ENCODE results near the gene MNX1.

Gene MNX1

DNA sequence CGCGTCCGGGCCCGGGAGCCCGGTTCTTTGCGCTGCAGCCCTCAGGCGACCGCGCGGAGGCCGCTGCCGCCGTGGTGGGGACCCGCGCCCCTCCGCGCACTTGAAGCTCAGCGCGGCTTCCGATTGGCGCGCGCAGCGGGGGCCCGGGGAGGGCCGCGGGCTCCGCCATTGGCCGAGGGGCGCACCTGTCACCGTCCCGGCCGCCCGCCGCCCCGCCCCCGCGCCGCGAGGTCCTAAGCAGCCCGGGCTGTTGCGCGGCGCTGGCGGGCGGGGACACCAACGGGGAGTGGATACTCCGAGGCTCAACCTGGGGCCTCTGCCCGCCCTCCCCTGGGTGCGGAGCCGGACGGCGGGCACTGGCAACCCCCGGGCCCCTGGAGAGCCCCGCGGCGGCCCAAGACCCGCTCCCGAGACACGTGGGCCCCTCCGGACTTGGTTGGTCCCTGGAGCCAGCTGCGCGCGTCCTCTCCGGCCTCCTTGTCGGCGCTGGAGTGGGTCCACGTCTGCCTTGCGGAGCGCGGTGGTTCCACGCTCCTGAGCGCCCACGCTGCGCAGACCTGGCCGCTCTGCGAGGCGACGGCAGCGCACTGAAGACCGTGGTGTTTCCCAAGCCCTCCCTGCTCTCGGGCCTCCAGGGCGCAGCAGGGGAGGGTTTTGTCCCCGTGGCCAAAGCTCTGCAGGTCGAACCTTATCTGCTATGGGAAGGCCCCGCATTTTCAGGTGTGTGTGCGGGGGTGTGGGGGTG, at the start of gene MNX1:
Gene MNX1 (minus strand): TSS at position 76 of the 745 bp plus-strand sequence. CDS start 313 bp downstream, outside the sequence.
- DNase-seq = no peak

DNA sequence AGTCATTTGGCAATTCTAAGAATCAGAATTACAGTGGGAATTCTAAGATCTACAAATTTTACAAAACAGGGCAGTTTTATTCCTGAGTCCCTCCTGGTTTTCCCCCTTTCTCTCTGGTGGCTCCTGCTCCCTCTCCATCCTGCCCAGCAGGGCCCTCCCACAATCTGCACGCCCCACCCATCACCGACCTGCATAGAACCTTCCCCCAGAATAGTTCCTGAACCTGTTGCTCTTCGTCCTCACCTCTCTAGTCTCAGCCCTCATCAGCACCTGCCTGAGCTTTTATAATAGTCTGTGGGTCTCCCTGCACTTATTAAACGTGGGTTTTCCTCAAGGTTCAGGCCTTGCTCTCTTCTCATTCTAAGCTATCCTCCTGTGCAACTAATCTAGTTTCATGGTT, 49.1 kb upstream of the MNX1 start:
- DNase-seq = no peak

DNA sequence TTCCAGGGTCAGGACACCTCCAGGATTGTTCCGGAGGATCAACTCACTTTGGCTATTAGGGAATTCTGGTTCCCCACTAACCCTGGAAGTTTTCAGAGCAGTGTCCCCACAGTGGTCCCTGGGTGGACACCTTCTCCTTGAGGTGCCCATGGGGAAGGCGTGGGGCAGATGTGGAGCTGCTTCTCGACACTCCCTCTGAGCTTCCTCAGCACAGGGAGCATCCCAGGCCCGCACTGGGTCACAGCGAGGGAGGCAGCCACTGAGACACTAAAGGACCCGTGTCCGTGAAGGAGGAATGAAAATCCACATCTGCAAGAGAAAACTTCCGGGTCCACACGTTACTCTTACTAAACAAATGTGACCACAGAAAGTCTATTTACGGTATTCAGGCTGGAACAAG, 48.2 kb upstream of the MNX1 start:
- DNase-seq = no peak

DNA sequence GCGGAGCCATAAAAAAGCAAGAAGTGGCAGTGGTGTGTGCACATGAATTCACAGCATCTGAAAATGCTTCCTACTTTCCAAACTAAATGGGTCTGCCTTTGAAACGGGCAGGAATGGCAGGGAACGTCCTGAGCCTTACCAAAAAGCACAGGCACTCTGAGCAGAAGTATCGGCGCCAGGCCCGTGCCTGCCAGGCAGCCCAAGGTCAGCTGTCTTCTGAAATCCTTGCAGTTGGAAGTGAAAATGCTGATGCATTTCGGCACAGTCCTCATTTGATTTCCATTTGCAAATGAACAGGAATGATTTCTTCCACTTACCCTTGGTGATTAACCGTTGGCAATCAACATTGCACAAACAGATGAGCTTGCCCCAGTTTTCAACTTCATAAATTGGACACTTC, 47.6 kb upstream of the MNX1 start:
- no peak for DNase-seq

DNA sequence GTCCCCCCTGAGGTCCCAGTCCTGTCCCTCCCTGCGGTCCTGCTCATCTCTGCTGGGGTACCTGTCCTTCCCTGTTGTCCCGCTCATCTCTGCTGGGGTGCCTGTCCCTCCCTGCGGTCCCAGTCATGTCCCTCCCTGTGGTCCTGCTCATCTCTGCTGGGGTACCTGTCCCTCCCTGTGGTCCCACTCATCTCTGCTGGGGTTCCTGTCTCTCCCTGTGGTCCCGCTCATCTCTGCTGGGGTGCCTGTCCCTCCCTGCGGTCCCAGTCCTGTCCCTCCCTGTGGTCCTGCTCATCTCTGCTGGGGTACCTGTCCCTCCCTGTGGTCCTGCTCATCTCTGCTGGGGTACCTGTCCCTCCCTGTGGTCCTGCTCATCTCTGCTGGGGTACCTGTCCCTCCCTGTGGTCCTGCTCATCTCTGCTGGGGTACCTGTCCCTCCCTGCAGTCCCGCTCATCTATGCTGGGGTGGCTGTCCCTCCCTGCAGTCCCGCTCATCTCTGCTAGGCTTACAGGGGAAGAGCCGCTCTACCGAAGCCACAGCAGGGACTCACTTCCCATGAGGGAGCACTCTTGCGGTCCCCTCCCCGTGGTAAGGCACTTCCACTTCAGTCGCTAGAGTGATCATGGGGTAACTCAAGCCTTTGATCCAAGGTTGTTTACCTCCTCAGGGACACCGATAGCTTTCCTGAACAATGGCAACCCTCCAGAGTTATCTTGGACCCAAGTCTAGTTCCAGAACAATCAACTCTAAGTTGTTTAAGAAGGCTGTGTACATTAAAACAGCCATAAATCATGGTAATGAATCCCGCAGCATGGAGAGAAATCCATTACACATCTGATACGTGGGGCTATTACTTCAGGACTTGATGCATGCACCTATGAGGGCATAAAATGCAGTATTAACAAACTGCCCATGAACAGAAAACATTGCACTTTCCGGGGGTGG, 46.8 kb upstream of the MNX1 start:
- DNase-seq = no peak

DNA sequence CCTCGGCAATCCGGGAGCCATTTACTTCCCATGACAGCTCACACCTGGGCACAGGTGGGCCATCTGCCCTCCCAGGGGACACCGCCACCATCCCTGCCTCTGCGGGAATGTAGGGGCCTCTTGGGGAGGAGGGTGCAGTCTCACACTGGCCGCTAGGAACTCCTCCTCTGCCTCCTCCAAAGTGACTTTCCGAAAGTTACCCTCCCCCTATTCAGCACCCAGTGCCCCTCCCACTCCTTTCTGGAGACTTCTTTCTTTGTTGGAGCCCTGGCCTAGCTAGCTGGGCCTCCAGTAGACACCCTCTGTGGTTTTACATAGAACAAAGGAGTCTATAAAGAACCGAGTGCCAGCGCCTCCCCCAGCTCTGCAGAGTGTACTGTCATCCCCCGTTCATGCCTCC, 45.8 kb upstream of the MNX1 start:
- DNase-seq = no peak

DNA sequence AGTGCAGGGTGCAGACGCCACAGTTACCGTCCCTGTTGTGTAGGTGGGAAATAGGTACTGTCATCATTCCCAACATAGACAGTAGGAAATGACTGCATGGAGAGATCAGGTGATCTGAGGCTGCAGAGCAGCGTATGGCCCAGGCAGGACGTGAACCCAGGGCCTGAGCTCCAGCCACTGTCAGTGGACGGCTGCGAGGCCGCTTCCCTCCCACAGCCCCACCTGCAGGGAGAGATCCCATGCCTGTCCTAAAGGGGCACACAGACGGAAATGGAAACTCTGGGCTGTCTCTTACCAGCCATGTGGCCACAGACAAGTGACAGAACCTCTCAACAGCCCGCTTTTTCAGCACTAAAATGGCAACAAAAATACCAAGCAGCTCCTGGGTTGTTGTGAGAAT, 44.5 kb upstream of the MNX1 start:
- no peak for DNase-seq

DNA sequence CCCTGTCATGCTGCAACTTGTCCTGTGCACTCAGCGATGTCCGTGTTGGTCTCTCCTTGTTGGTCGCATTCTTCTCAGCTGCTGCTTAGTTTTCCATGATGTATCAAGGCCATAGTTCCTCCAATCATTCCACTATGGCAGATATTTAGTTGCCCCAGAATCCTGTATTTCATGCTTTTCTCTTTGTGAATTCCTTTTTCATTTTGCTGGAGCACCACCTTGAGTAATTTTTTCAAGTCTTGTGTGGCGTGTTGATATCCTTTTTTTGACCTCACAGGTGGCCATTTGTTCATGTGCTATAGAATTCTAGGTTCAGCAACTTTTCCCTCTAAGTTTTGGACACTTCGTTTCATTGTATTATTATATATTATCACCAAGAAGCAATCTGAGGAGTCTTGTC, 42.7 kb upstream of the MNX1 start:
- DNase-seq = no peak

DNA sequence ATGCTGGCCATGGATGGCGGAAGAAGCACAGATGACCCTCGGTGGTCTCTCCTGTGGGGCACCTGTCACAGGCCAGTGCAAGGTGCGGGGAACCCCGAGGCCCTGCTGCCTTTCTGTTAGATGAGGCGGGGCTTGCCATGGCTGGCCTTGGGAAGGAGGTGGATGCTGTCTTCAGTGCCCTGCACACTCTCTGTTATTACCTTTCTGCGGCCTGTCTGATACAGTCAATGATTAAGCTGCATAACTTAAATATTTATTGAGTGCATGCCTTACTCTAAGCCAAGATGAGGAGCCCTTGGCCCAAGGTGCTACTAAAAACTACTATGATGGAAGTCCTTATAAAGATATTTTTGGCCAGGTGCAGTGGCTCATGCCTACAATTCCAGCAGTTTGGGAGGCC, 36.7 kb upstream of the MNX1 start:
- DNase-seq = no peak

DNA sequence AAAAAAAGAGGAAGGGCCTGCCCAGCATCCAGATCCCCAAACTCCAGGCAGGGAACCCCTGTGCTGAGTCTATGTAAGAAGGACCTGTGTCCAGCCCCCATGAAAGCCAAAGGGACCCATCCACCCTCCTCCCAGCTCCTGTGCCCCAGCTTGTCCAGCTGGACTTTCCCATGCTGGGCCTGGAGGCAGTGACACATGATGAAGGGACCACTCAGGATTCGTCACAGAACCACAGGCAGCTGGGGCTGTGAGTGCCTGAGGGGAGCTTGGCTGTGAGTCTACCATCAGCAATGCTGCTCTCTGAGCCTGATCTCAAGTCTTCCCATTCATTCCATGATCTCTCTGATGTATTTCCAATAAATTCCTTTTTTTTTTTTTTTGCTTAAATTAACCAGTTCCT, 36.2 kb upstream of the MNX1 start:
- DNase-seq = no peak

DNA sequence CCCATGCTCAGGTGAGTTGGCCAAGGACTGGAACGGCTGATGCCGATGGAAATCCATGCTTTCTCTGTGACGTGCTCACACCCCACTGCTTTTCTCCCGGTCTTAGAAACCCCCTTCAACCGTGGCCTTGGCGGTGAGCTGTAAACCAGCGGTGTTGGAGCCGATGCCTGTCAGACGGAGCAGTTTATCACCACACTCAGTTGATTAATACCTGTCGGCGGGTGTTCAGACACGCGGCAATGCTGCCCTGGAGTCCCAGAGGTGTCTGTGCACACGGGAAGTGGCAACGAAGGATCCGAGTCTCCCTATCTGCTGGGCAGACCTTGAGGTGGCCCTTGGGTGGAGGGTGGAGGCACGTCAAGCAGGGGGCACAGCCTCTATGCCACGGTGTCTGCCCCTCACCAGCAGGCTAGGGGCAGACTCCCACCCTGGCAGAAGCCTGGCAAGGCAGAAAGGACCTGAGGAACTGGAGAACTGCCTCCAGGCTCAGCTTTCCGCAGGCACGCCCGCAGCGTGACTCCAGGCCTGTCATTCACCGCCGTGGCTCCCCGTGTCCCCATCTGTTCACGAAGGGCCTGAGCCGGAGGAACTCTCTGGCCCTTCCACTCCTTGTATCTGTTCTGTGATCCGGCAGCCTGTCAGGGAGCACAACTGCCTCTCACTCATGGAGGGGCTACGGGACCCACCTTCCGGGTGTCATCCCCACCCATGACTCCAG, 34.6 kb upstream of the MNX1 start:
- no peak for DNase-seq

DNA sequence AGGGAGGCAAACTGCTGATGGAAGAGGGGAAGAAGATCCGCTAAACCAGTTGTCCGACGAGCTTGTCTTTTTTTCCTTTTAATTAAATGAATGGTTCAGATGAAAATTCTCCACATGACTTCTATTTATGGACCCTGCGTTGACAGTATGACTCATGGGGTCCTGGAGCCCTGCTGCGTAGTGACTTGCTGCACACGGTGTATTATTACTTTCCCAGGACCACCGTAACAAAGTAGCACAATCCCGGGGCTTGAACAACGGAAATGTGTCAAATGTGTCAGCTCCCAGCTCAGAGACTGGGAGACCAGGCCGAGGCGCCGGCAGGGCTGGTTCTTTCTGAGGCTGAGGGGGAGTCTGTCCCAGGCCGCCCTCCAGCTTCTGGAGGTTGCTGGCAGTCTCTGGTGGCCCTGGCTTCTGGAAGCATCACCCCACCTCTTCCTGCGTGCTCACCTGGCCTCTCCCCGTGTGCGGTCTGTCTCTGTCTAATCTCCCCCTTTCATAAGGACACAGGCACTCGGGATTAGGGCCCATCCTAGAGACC, 33.8 kb upstream of the MNX1 start:
- DNase-seq = no peak

DNA sequence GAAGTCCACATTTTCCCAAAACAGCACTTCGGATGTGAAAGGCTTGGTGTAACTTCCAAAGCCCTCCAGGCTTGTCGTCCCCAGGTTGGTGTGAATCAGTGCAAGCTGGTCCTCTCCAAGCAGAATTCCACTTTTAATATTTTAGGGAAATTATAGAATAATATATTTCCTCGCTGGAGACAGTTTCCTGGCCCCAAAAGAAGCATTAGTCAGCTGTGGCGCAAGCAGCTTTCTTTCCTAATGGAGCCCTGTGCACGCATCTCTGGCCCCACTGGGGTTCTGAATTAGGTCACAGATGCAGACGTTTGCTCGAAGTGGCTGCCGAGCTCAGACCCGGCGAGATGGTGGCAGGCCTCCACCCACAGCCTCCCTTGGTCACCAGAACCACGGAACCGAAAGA, 33.3 kb upstream of the MNX1 start:
- no peak for DNase-seq

DNA sequence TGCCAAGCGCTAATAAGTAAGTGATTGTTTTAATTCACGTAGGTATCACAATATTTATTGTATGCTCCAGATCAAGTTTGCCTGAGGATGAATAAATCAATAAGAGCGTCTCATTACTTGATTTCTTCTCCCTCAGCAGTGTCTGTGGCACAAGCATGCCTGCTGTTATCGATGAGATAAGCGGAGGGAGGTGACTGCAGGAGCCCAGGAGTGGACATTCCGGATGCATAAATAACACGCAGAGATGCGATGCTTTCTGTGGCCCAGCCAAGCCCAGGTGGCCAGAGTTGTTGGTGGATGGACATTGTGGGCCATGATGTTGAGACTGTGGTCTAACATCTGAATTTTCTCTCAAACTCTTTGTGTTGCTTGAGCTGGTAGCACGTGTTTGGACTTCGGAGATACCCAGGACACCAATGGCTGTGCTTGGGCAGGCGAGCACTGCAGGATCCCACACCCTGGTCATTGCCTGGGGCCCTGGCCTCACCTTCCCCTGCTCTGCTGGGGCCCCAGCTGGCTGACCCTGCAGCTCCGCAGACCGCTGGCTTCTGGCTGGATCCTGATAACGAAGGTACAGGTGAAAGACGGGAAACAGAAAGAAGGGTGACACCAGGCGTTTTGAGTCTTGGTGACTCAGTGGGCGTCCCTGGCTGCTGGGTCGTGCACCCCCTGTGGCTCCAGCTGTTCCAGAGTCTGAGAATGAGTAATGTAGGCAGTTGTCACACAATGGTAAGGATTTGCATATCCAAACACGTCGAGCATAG, 31.2 kb upstream of the MNX1 start:
- DNase-seq = no peak

DNA sequence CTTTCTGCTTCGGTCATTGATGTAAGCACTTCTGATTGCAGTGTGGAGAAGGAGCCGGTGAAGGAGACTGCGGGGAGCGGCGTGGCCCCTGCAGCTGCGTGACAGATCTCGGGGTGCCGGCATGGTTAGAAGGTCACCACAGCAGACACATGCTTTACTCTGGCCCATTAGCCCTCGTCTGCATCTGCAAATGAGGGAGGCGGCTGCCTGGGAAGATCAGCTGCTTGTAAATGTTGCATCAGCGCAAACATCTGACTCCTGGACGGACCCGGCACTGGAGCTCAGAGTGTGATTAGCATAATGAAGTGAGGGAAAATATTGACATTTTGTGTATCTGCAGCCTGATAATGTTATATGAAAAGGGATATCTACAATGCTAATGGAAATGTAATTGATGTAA, 30.5 kb upstream of the MNX1 start:
- no peak for DNase-seq

DNA sequence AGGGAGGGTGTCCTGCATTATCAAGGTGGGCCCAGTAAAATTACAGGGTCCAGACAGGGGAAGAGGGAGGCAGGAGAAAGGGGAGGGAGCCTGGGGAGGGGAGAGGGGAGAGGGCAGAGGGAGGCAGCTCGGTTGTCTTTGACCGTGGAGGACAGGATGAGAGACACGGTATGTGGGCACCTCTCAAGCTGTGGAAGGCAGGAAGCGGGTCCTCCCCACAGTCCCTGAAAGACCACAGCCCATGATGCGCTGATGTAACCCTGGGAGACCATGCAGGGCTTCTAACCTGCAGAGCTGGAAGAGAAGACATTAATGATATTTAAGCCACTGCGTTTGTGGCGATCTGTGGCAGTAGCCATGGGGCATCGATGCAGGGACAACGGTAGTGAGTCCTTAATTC, 27.2 kb upstream of the MNX1 start:
- DNase-seq = no peak

DNA sequence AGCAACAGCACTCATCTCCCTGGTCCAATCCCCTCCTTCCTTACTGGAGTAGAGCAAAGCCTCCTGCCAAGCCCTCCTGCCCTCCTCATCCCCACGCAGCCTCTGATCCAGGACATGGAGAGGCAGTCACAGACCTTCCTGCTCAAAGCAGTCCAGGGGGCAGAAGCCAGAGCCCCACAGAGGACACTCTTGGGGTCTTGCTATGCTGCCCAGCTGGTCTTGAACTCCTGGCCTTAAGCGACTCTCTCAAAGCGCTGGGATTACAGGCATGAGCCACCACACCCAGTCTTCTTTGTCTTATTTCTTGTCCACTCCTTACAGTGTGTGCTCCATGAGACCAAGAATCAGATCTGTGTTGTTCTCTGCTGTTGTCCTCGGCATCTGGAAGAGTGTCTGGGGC, 26.6 kb upstream of the MNX1 start:
- no peak for DNase-seq

DNA sequence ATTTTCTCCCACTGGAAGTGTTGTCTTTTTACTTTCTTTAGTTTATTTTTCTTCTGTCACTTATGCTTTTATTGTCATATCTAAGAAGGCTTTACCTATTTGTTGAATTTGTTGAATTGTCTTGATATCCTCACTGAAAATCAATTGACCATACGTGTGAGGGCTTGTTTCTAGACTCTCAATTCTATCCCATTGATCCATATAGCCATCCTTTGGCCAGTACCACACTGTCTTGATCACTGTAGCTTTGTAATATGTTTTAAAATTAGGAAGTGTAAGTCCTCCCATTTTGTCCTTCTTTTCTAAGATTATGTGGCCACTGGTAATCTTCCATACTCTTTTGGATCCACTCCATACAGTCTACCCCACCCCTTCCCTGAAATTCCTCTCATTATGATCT, 25.5 kb upstream of the MNX1 start:
- DNase-seq = no peak

DNA sequence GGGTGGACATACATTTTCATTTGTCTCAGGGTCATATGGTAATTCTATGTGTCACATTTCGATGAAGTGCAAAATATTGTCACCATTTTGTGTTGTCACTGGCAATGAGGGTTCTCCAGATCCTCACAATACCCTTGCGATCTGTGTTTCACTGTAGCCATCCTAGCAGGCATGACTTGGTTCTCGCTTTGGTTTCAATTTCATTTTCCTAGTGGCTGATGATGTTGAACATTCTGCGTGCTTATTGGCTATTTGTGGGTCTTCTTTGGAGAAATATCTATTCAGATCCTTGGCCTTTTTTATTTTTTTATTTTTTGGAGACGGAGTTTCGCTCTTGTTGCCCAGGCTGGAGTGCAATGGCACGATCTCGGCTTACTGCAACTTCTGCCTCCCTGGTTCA, 24.8 kb upstream of the MNX1 start:
- DNase-seq = no peak

DNA sequence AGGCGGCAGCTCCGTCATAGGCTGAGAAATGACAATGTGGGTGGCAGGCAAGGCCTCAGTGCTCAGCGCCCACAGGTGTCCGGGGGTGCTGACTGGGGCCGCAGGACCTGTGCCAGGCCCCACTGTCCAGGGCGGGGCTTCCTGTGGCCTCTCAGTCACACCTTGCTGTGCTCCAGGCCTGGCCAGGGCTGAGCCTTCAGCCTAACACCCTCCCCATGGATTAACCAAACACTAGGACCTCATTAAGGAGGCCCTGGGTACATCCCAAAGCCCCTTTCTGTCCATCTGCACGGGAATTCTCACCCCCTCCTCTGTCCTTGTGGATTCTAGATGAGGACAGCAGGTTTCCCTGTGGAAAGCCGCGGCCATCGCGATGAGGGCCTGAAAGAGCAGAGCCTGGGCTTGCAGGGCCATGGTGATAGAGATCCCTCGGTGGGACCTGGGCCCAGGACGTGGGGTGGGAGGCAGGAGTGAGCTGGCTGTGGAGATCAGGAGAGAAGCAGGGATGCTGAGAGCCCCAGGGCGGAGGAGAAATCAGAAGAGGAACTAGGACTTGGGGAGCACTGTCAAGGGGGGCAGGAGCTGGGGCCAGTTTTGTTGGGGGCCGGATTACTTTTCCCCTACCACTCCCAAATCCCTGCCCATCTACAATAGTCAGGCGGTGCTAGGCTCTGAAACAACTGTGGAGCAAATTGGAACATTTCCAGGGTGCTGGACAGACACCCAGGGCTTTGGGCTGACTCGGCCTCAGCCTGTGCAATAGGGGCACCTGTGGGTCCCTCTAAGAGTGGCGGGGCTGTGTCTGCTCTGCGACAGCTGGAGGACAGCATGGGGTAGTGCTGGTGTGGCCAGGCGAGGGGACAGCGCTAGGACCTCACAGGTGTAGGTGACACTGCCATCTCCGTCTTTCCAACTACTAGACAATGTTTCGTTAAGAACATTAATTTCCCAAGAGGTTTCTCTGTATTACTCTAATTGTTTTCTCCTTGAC, 23.3 kb upstream of the MNX1 start:
- no peak for DNase-seq
